IgD-negative memory B cell (primary cell): ENCODE measurements around the gene NUBP2. TPM values are rescaled to one million over a fixed set of nuclear protein-coding genes. Genes with fewer than 3 reads are reported as not detected.

ENCODE experiments used
- H3K27ac Mint-ChIP-seq, 3 donors: one replicate each; pipeline ENCODE4 v1.8.0; 2020 to 2022; ENCODE audit warnings: mild to moderate bottlenecking in 3 of 3, mixed read lengths in 3 of 3, moderate library complexity in 1 of 3
- H3K27me3 Mint-ChIP-seq: one replicate; pipeline ENCODE4 v1.8.0; 2021; ENCODE audit warnings: mixed read lengths
- H3K36me3 Mint-ChIP-seq: one replicate; pipeline ENCODE4 v1.8.0; 2020; ENCODE audit warnings: mild to moderate bottlenecking, mixed read lengths
- H3K4me1 Mint-ChIP-seq, 3 donors: one replicate each; pipeline ENCODE4 v1.8.0; 2020 to 2022; ENCODE audit warnings: mixed read lengths in 3 of 3, mild to moderate bottlenecking in 1 of 3
- H3K4me3 Mint-ChIP-seq, 4 donors: one replicate each; pipeline ENCODE4 v1.8.0; 2020 to 2022; ENCODE audit warnings: mild to moderate bottlenecking in 4 of 4, mixed read lengths in 4 of 4, moderate library complexity in 3 of 4
- H3K9me3 Mint-ChIP-seq, 3 donors: one replicate each; pipeline ENCODE4 v1.8.0; 2020 to 2021; ENCODE audit warnings: mixed read lengths in 3 of 3, mild to moderate bottlenecking in 1 of 3
- polyA plus RNA-seq: library from polyadenylated mRNA; unstranded; fragments of 300-500 nt; fragmentation: Illumina TruSeq; gene quantifications from one replicate; pipeline ENCODE4 v1.2.3, GENCODE V29; 2021

NUBP2 gene
- polyA plus RNA-seq, 1 donor from 2014 or later: 76.9 TPM

- Mint-ChIP-seq H3K4me1 (peaks cover 0 to 13% (median 5%) of the 10 kb centered on the region in 3 donors), H3K4me3 (peak overlapping the region; percentile 83 to 94 (median 91)), H3K27ac (peak overlapping the region; percentile 39 to 87 (median 67))
Observed at GRCh38 chr16:1781758-1782407, 877 bp upstream of the NUBP2 start.

GRCh38 chr16:1784977-1785845 lies 2.5 kb downstream of the NUBP2 start:
- peak overlapping the region in 1 of 3 donors; percentile 53 for H3K27ac Mint-ChIP-seq
- H3K36me3 Mint-ChIP-seq: peaks cover 2% of the 10 kb centered on the region
- no peaks in the 10 kb centered on the region for H3K9me3 Mint-ChIP-seq
- no peaks in the 10 kb centered on the region for H3K27me3 Mint-ChIP-seq
- H3K4me3 Mint-ChIP-seq: peak overlapping the region in 3 of 4 donors; percentile 67 to 81 (median 74)
- H3K4me1 Mint-ChIP-seq: peaks cover 0 to 13% (median 9%) of the 10 kb centered on the region in 3 donors

More at GRCh38 chr16:1781758-1782407, 877 bp upstream of the NUBP2 start:
- H3K36me3 Mint-ChIP-seq: no peaks in the 10 kb centered on the region
- H3K27me3 Mint-ChIP-seq: no peaks in the 10 kb centered on the region
- no peaks in the 10 kb centered on the region for H3K9me3 Mint-ChIP-seq

- Mint-ChIP-seq H3K36me3 (peaks cover 2% of the 10 kb centered on the region), H3K9me3 (no peaks in the 10 kb centered on the region), H3K4me3 (peak overlapping the region in 1 of 4 donors; percentile 81), H3K27ac (no peak overlapping the region), H3K27me3 (no peaks in the 10 kb centered on the region), H3K4me1 (peaks cover 0 to 13% (median 9%) of the 10 kb centered on the region in 3 donors)
Observed at GRCh38 chr16:1785846-1786170, 3.0 kb downstream of the NUBP2 start.

GRCh38 chr16:1786242-1787055 lies 3.7 kb downstream of the NUBP2 start:
- no peak overlapping the region for H3K4me3 Mint-ChIP-seq
- no peaks in the 10 kb centered on the region for H3K9me3 Mint-ChIP-seq
- H3K27ac Mint-ChIP-seq: no peak overlapping the region
- H3K36me3 Mint-ChIP-seq: peaks cover 2% of the 10 kb centered on the region
- H3K27me3 Mint-ChIP-seq: no peaks in the 10 kb centered on the region
- peaks cover 0 to 9% (median 9%) of the 10 kb centered on the region in 3 donors for H3K4me1 Mint-ChIP-seq

GRCh38 chr16:1787056-1787321 lies 4.2 kb downstream of the NUBP2 start:
- H3K36me3 Mint-ChIP-seq: peaks cover 2% of the 10 kb centered on the region
- H3K27ac Mint-ChIP-seq: no peak overlapping the region
- H3K4me1 Mint-ChIP-seq: peaks cover 0 to 6% (median 5%) of the 10 kb centered on the region in 3 donors
- no peaks in the 10 kb centered on the region for H3K27me3 Mint-ChIP-seq
- no peaks in the 10 kb centered on the region for H3K9me3 Mint-ChIP-seq
- no peak overlapping the region for H3K4me3 Mint-ChIP-seq

GRCh38 chr16:1787322-1788094 lies 4.7 kb downstream of the NUBP2 start:
- Mint-ChIP-seq H3K27me3 (no peaks in the 10 kb centered on the region), H3K4me3 (no peak overlapping the region), H3K4me1 (peaks cover 0 to 6% (median 5%) of the 10 kb centered on the region in 3 donors), H3K9me3 (no peaks in the 10 kb centered on the region), H3K27ac (no peak overlapping the region), H3K36me3 (peaks cover 2% of the 10 kb centered on the region)

- peak overlapping the region in 2 of 4 donors; percentile 5 to 66 for H3K4me3 Mint-ChIP-seq
- H3K4me1 Mint-ChIP-seq: peaks cover 0 to 6% (median 5%) of the 10 kb centered on the region in 3 donors
- H3K9me3 Mint-ChIP-seq: no peaks in the 10 kb centered on the region
- peaks cover 2% of the 10 kb centered on the region for H3K36me3 Mint-ChIP-seq
- H3K27ac Mint-ChIP-seq: no peak overlapping the region
- no peaks in the 10 kb centered on the region for H3K27me3 Mint-ChIP-seq
Observed at GRCh38 chr16:1788095-1788707, 5.4 kb downstream of the NUBP2 start.

GRCh38 chr16:1788708-1789100 lies 5.9 kb downstream of the NUBP2 start:
- no peak overlapping the region for H3K27ac Mint-ChIP-seq
- peaks cover 0 to 6% (median 2%) of the 10 kb centered on the region in 3 donors for H3K4me1 Mint-ChIP-seq
- peaks cover 2% of the 10 kb centered on the region for H3K36me3 Mint-ChIP-seq
- no peaks in the 10 kb centered on the region for H3K9me3 Mint-ChIP-seq
- H3K27me3 Mint-ChIP-seq: no peaks in the 10 kb centered on the region
- H3K4me3 Mint-ChIP-seq: peak overlapping the region in 3 of 4 donors; percentile 5 to 72 (median 66)

GRCh38 chr16:1789643-1790045 lies 6.9 kb downstream of the NUBP2 start:
- no peaks in the 10 kb centered on the region for H3K9me3 Mint-ChIP-seq
- H3K4me1 Mint-ChIP-seq: peaks cover 0 to 6% (median 2%) of the 10 kb centered on the region in 3 donors
- peaks cover 2% of the 10 kb centered on the region for H3K36me3 Mint-ChIP-seq
- no peaks in the 10 kb centered on the region for H3K27me3 Mint-ChIP-seq
- H3K27ac Mint-ChIP-seq: no peak overlapping the region
- H3K4me3 Mint-ChIP-seq: no peak overlapping the region

GRCh38 chr16:1790261-1790610 lies 7.5 kb downstream of the NUBP2 start:
- H3K9me3 Mint-ChIP-seq: no peaks in the 10 kb centered on the region

GRCh38 chr16:1790611-1791255 lies 8.0 kb downstream of the NUBP2 start:
- no peak overlapping the region for H3K4me3 Mint-ChIP-seq
- peaks cover 0 to 4% (median 0%) of the 10 kb centered on the region in 3 donors for H3K4me1 Mint-ChIP-seq
- H3K36me3 Mint-ChIP-seq: peaks cover 2% of the 10 kb centered on the region
- no peak overlapping the region for H3K27ac Mint-ChIP-seq
- H3K9me3 Mint-ChIP-seq: no peaks in the 10 kb centered on the region
- H3K27me3 Mint-ChIP-seq: no peaks in the 10 kb centered on the region

More at GRCh38 chr16:1790261-1790610, 7.5 kb downstream of the NUBP2 start:
- peaks cover 0 to 4% (median 0%) of the 10 kb centered on the region in 3 donors for H3K4me1 Mint-ChIP-seq
- peaks cover 2% of the 10 kb centered on the region for H3K36me3 Mint-ChIP-seq
- H3K27me3 Mint-ChIP-seq: no peaks in the 10 kb centered on the region
- no peak overlapping the region for H3K4me3 Mint-ChIP-seq
- no peak overlapping the region for H3K27ac Mint-ChIP-seq

GRCh38 chr16:1791256-1791942 lies 8.6 kb downstream of the NUBP2 start:
- Mint-ChIP-seq H3K4me1 (peaks cover 0 to 4% (median 0%) of the 10 kb centered on the region in 3 donors), H3K27me3 (no peaks in the 10 kb centered on the region), H3K36me3 (peaks cover 2% of the 10 kb centered on the region), H3K4me3 (no peak overlapping the region), H3K27ac (no peak overlapping the region), H3K9me3 (no peaks in the 10 kb centered on the region)
